Testis (tissue), 2 donors: ENCODE data around the gene GOLGA6L10.

Experiments used
- POLR2A ChIP-seq: fragments of 450-650 bp; IDR thresholded peaks from one replicate; pipeline ENCODE4 v1.6.1; 2017; ENCODE audit warnings: antibody characterized with exemption, mild to moderate bottlenecking, moderate library complexity
- TF ChIP-seq, protein P1 (sequence below), 3 experiments: fragments of 450-650 bp in 2 of 3; fragments of 200-600 bp in 1 of 3; sonication (generic) in 1 of 3; IDR thresholded peaks; one replicate each; pipeline ENCODE4 v1.5.1; 2016 to 2019; ENCODE audit warnings: antibody characterized with exemption in 3 of 3, mild to moderate bottlenecking in 2 of 3, moderate library complexity in 1 of 3

DNA sequence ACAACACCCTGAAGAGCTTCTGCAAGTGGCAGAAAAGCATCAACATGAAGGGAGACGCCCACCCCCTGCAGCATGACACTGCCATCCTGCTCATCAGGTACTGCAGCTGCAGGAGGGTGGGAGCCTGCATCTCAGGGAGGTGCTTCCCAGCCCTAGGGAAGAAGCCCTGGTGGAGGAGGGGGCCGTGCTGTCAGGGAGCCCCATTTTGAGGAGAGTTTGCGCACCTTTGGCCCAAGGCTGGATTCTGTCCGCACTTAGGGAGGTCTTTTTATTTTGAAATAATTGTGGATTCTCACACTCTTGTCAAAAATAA, 44.5 kb downstream of the GOLGA6L10 start:
- TF ChIP-seq, protein P1, sequence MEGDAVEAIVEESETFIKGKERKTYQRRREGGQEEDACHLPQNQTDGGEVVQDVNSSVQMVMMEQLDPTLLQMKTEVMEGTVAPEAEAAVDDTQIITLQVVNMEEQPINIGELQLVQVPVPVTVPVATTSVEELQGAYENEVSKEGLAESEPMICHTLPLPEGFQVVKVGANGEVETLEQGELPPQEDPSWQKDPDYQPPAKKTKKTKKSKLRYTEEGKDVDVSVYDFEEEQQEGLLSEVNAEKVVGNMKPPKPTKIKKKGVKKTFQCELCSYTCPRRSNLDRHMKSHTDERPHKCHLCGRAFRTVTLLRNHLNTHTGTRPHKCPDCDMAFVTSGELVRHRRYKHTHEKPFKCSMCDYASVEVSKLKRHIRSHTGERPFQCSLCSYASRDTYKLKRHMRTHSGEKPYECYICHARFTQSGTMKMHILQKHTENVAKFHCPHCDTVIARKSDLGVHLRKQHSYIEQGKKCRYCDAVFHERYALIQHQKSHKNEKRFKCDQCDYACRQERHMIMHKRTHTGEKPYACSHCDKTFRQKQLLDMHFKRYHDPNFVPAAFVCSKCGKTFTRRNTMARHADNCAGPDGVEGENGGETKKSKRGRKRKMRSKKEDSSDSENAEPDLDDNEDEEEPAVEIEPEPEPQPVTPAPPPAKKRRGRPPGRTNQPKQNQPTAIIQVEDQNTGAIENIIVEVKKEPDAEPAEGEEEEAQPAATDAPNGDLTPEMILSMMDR (IDR thresholded peaks at IDR 0.05) = no peak
- TF ChIP-seq POLR2A = no peak
